ENCODE measurements around the gene PHLDB2. TPM values are rescaled to one million over a fixed set of nuclear protein-coding genes. Genes with fewer than 3 reads are reported as not detected.
"Not testable (repeated sequence)": the region's sequence is repeated elsewhere in the genome, so short reads cannot be mapped to it uniquely, and the experiment has no call there.

The PHLDB2 gene
- 16.0 and 17.6 TPM in 2 replicates for polyA plus RNA-seq (2014; cell fraction: cytosol; rRNA removed)
- polyA plus RNA-seq (2014; cell fraction: nucleus; rRNA removed): 20.0 and 29.4 TPM in 2 replicates

GRCh38 chr3:111859061-111859973 lies at the start of gene PHLDB2:
Gene PHLDB2, plus strand, starts transcription at chr3:111859265. Its CDS starts 24,813 bp downstream, at chr3:111884078.
- peak; percentile 82 for DNase-seq (ENCODE audit: low spot score)

- no peak for DNase-seq (ENCODE audit: low spot score)
These were observed 48.2 kb upstream of the PHLDB2 start for GRCh38 chr3:111810909-111811308.

GRCh38 chr3:111811811-111812210 lies 47.3 kb upstream of the PHLDB2 start:
- no peak for DNase-seq (ENCODE audit: low spot score)

GRCh38 chr3:111812701-111813100 lies 46.4 kb upstream of the PHLDB2 start:
- DNase-seq (ENCODE audit: low spot score): no peak

DNA sequence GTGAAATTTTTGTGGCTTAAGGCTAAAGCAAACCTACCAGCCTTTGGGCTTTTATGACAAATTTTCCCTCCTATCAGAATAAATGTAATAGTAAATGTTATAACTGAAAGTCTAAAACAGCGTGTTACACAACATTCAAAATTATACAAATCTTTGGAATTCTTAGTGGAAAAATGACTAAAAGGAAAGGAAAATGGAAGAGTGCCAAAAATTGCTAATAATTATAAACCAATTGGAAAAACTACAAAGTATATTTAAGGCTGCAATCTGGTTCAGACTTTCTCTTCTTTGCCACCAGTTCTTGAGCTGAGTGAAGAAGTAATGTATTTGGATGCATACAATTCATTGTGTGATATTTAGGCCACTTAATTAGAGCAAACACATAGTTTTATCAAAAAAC lies 45.6 kb upstream of the PHLDB2 start:
- no peak for DNase-seq (ENCODE audit: low spot score)

GRCh38 chr3:111813979-111814378 lies 45.1 kb upstream of the PHLDB2 start:
- no peak for DNase-seq (ENCODE audit: low spot score)

DNA sequence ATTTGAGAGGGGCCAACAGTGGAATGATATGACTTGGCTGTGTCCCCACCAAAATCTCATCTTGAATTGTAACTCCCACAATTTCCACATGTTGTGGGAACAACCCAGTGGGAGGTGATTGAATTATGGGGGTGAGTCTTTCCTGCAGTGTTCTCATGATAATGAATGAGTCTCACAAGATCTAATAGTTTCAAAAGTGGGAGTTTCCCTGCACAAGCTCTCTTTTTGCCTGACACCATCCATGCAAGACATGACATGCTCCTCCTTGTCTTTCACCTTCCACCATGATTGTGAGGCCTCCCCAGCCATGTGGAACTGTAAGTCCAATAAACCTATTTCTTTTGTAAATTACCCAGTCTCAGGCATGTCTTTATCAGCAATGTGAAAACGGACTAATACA lies 42.3 kb upstream of the PHLDB2 start:
- DNase-seq (ENCODE audit: low spot score): not testable (repeated sequence)

DNA sequence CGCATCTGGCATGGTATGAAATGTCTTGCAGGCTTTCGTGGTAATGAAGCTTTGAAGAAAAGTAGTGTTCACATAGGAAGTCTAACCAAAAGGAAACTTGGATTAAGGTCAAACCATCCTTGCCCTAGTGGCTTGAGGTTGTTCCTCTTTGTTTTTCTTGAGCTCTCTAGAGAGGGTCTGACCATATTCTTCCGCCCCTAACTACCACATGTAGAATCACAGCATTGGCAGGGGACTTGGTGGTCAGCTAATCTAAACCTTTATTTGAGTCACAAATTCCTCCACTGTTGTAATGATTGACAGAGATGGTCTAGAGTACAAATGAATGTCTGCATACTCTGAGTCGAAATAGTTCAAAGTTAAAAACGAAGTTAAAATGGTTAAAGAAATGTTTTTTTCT lies 39.1 kb upstream of the PHLDB2 start:
- no peak for DNase-seq (ENCODE audit: low spot score)

- no peak for DNase-seq (ENCODE audit: low spot score)
These were observed 38.4 kb upstream of the PHLDB2 start for GRCh38 chr3:111820651-111821050.

- no peak for DNase-seq (ENCODE audit: low spot score)
These were observed 37.2 kb upstream of the PHLDB2 start for GRCh38 chr3:111821891-111822290.

DNA sequence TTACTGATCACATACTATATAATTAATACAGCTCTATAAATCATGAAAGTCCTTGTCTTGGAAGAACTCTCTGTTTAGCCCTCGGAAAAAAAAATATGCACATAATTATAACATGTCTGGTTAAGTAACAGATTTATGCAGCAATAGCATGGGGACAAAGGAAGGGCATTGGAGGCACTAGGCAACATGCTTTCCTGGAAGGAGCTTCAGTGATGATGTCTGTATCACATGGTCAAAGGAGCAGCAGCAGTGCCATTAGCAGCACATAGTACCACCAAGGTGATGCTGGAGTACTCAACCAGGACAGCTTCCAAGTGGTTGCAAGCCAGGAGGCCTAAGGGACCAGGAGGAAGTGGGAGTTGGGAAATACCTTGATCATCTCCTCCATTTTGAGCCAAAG lies 36.3 kb upstream of the PHLDB2 start:
- DNase-seq (ENCODE audit: low spot score): no peak

GRCh38 chr3:111823341-111823855 lies 35.7 kb upstream of the PHLDB2 start:
- DNase-seq (ENCODE audit: low spot score): no peak

DNA sequence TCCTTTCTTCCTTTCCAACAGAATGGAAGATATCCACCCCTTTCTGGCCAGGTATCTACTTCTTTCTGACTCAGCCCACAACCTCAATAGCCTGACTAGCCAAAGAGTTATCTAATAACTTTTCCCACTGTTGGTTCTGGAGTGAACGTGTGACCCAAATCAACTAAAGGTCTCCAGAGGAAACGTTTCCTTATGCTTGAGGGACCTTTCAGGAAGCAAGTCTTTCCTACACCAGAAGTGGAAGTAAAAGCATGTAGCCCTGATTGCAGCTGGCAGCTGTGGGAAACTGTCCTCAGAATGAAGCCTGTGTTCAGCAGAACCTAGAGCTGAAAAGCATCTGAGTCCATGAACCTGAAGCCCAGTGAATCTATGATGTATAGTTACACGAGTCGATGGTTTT lies 34.7 kb upstream of the PHLDB2 start:
- DNase-seq (ENCODE audit: low spot score): no peak

- DNase-seq (ENCODE audit: low spot score): no peak
These were observed 31.2 kb upstream of the PHLDB2 start for GRCh38 chr3:111827871-111828270.

- DNase-seq (ENCODE audit: low spot score): no peak
These were observed 30.5 kb upstream of the PHLDB2 start for GRCh38 chr3:111828530-111828929.

- no peak for DNase-seq (ENCODE audit: low spot score)
These were observed 30.0 kb upstream of the PHLDB2 start for GRCh38 chr3:111829023-111829422.

- DNase-seq (ENCODE audit: low spot score): peak; percentile 7
These were observed 27.2 kb upstream of the PHLDB2 start for GRCh38 chr3:111831840-111832239.

DNA sequence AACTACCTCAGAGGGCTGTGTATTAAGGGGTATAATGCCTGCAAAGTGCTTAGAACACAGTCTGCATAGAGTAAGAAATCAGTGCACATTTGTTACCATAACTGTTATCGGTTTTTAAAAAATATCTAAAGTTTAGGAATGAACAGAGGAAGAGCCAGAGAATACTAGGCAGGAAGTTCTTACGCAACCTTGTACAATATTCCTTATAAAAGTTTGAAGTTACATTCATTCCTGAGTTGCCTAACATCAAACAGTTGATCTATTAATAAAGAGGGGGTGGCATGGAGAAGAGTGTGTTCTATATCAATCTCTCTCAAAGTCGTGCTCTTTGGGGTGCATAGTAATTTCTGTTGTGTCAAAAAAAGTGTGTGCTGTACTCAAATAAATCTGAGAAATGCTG lies 22.0 kb upstream of the PHLDB2 start:
- no peak for DNase-seq (ENCODE audit: low spot score)

DNA sequence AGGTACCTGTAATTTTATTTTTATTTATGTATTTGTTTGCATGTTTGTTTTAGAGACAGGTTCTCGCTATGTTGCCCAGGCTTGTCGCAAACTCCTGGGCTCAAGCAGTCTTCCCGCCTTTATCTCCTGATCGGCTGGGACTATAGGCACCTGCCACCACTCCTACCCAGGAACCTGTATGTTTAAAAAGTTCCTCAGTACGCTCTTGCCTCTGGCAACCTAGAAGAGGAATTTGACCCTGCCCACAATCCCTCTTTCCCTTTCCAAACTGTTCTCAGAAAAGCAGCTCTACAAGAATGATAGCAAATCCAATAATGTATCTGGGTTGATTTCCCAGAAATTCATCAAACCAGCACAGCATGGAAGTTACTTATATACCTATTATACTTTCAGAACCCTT lies 20.9 kb upstream of the PHLDB2 start:
- DNase-seq (ENCODE audit: low spot score): no peak

DNA sequence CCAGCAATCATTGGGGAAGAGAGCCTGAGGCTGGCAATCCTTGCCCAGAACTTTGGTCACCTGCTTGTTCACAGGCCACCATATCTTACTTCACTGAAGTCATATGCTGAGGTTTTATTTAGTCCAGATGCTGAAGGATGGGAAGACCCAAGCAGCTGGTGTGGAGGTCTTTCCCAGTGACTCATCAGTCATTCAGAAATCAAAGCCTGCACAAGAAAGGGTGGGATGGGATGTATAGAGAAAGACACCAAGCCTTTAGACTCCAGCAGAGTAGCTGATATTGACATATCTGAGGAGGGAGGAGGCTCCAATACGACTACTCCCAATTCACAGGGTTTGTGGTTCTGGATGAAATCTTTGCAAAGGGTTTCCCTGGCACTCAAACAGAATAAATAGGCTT lies 13.0 kb upstream of the PHLDB2 start:
- no peak for DNase-seq (ENCODE audit: low spot score)

DNA sequence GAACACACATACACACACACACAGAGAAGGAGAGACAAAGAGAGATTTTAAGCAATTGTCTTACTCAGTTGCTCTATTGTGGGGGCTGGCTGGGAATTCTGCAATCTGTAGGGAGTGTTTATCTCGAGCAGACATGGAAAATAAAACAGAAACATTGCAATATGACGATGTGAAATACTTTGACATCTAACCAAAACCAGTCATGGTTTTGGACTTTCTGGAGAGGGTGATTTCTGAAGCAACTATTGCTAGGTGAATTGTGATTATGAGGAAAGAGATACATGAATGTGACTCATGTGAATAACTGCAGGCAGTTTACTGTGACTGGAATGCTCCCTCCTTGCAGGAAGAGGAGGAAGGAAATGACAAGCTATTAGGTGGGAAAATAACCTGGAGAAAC lies 12.3 kb upstream of the PHLDB2 start:
- no peak for DNase-seq (ENCODE audit: low spot score)

GRCh38 chr3:111848283-111848682 lies 10.8 kb upstream of the PHLDB2 start:
- no peak for DNase-seq (ENCODE audit: low spot score)

DNA sequence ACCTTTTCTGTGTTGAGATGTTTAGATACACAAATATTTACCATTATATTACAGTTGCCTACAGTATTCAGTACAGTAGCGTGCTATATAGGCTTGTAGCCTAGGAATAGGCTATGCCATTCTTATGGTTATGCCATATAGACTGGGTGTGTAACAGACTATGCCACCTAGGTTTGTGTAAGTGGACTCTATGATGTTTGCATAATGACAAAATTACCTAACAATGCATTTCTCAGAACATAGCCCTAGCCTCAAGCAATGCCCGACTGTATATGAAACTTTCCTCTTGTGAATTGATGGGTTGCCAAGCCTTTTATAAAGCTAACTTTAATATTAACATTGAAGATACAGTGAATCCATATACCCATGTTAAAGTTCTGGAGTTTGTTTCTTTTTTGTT lies 10.3 kb upstream of the PHLDB2 start:
- no peak for DNase-seq (ENCODE audit: low spot score)

Data from SK-N-DZ (cell line).